H9 (cell line): Measurements from ENCODE around the gene SETD5. TPM values are rescaled to one million over a fixed set of nuclear protein-coding genes. Genes with fewer than 3 reads are reported as not detected.

Experiments
- DNase-seq: peaks from one replicate; pipeline ENCODE4 v3.0.0-alpha.2; 2017
- H2AFZ ChIP-seq: one replicate; pipeline ENCODE4 v1.6.1; 2013; ENCODE audit warnings: mild to moderate bottlenecking, low read length, control low read depth, moderate library complexity
- H2AK5ac ChIP-seq: 2 replicates; pipeline ENCODE4 v1.6.1; 2013; ENCODE audit warnings: low read length, control low read depth, mixed read lengths; ENCODE audit not compliant: insufficient read length
- H2BK120ac ChIP-seq: one replicate; pipeline ENCODE4 v1.6.1; 2013; ENCODE audit warnings: low read depth, mild to moderate bottlenecking, low read length, control low read depth, inconsistent platforms; ENCODE audit not compliant: poor library complexity, severe bottlenecking
- H2BK12ac ChIP-seq: 2 replicates; pipeline ENCODE4 v1.6.1; 2013; ENCODE audit warnings: low read length, control low read depth, mixed read lengths, low read depth; ENCODE audit not compliant: insufficient read length
- H2BK15ac ChIP-seq: 2 replicates; pipeline ENCODE4 v1.6.1; 2013; ENCODE audit warnings: low read depth, low read length, control low read depth
- H2BK20ac ChIP-seq: one replicate; pipeline ENCODE4 v1.6.1; 2013; ENCODE audit warnings: low read depth, mild to moderate bottlenecking, low read length, control low read depth, inconsistent platforms; ENCODE audit not compliant: poor library complexity, severe bottlenecking
- H2BK5ac ChIP-seq: 2 replicates; pipeline ENCODE4 v1.6.1; 2013; ENCODE audit warnings: low read length, control low read depth, mixed read lengths; ENCODE audit not compliant: insufficient read length
- H3K14ac ChIP-seq: 2 replicates; pipeline ENCODE4 v1.6.1; 2013; ENCODE audit warnings: low read length, control low read depth; ENCODE audit not compliant: insufficient read depth
- H3K18ac ChIP-seq: 2 replicates; pipeline ENCODE4 v1.6.1; 2013; ENCODE audit warnings: low read depth, mild to moderate bottlenecking, mixed read lengths, low read length, control low read depth; ENCODE audit not compliant: insufficient read length
- H3K23ac ChIP-seq: 2 replicates; pipeline ENCODE4 v1.6.1; 2013; ENCODE audit warnings: low read length, control low read depth, mixed read lengths, low read depth; ENCODE audit not compliant: insufficient read length
- H3K23me2 ChIP-seq: 2 replicates; pipeline ENCODE4 v1.6.1; 2013; ENCODE audit warnings: low read depth, mild to moderate bottlenecking, mixed read lengths, low read length, control low read depth; ENCODE audit not compliant: insufficient read length, poor library complexity, severe bottlenecking
- H3K27ac ChIP-seq: 2 replicates; pipeline ENCODE4 v1.5.1; 2013; ENCODE audit warnings: low read length, control low read depth, mixed read lengths, low read depth; ENCODE audit not compliant: insufficient read length
- H3K27me3 ChIP-seq: 2 replicates; pipeline ENCODE4 v1.6.1; 2013; ENCODE audit warnings: low read length, control low read depth, inconsistent platforms; ENCODE audit not compliant: insufficient read depth
- H3K4ac ChIP-seq: 2 replicates; pipeline ENCODE4 v1.6.1; 2013; ENCODE audit warnings: low read depth, mild to moderate bottlenecking, control low read depth, inconsistent platforms, low read length, moderate library complexity
- H3K4me1 ChIP-seq: 2 replicates; pipeline ENCODE4 v1.6.1; 2013; ENCODE audit warnings: low read length, control low read depth, inconsistent platforms; ENCODE audit not compliant: insufficient read depth
- H3K4me2 ChIP-seq: 2 replicates; pipeline ENCODE4 v1.6.1; 2013; ENCODE audit warnings: low read length, control low read depth, mixed read lengths; ENCODE audit not compliant: insufficient read length, insufficient read depth
- H3K56ac ChIP-seq: 2 replicates; pipeline ENCODE4 v1.6.1; 2013; ENCODE audit warnings: low read depth, mild to moderate bottlenecking, mixed read lengths, low read length, control low read depth; ENCODE audit not compliant: insufficient read length
- H3K79me1 ChIP-seq: 2 replicates; pipeline ENCODE4 v1.6.1; 2013; ENCODE audit warnings: low read depth, mild to moderate bottlenecking, moderate library complexity, low read length, control low read depth, inconsistent platforms; ENCODE audit not compliant: insufficient read depth, poor library complexity, severe bottlenecking
- H3K79me2 ChIP-seq: 2 replicates; pipeline ENCODE4 v1.6.1; 2013; ENCODE audit warnings: low read length, control low read depth, inconsistent platforms; ENCODE audit not compliant: insufficient read depth
- H3K9ac ChIP-seq: 2 replicates; pipeline ENCODE4 v1.6.1; 2013; ENCODE audit warnings: low read length, control low read depth, mixed read lengths; ENCODE audit not compliant: insufficient read length; ENCODE audit errors: extremely low read depth
- H3K9me3 ChIP-seq: one replicate; pipeline ENCODE4 v1.6.1; 2013; ENCODE audit warnings: low read depth, low read length, inconsistent platforms; ENCODE audit not compliant: control insufficient read depth
- H3T11ph ChIP-seq: one replicate; pipeline ENCODE4 v1.6.1; 2013; ENCODE audit warnings: mild to moderate bottlenecking, low read length, control low read depth, inconsistent platforms
- H4K20me1 ChIP-seq: one replicate; pipeline ENCODE4 v1.6.1; 2013; ENCODE audit not compliant: control insufficient read depth, insufficient read length, insufficient read depth
- H4K5ac ChIP-seq: 2 replicates; pipeline ENCODE4 v1.6.1; 2013; ENCODE audit warnings: low read depth, mild to moderate bottlenecking, mixed read lengths, low read length, control low read depth; ENCODE audit not compliant: insufficient read length
- H4K8ac ChIP-seq: replicated peaks from 2 replicates; pipeline ENCODE4 v1.6.1; 2013; ENCODE audit warnings: low read length, control low read depth, mixed read lengths, low read depth; ENCODE audit not compliant: insufficient read length
- H4K91ac ChIP-seq: 2 replicates; pipeline ENCODE4 v1.6.1; 2013; ENCODE audit warnings: low read depth, mild to moderate bottlenecking, moderate library complexity, mixed read lengths, low read length, control low read depth; ENCODE audit not compliant: insufficient read length
- H3K27ac Mint-ChIP-seq, 3 experiments: 2 replicates in 2 of 3; 3 replicates in 1 of 3; pipeline ENCODE4 v1.8.0; 2020 to 2021; ENCODE audit warnings: mixed read lengths in 3 of 3, mild to moderate bottlenecking in 1 of 3, moderate library complexity in 1 of 3
- H3K27me3 Mint-ChIP-seq: 2 replicates; pipeline ENCODE4 v1.8.0; 2021; ENCODE audit warnings: low read depth, mild to moderate bottlenecking, moderate library complexity, mixed read lengths
- H3K36me3 Mint-ChIP-seq, 3 experiments: 2 replicates in 2 of 3; 3 replicates in 1 of 3; pipeline ENCODE4 v1.8.0; 2020 to 2021; ENCODE audit warnings: low read depth in 3 of 3, mixed read lengths in 3 of 3; ENCODE audit not compliant: insufficient read depth in 1 of 3
- H3K4me1 Mint-ChIP-seq, 2 experiments: 2 replicates each; pipeline ENCODE4 v1.8.0; 2020; ENCODE audit warnings: mixed read lengths in 2 of 2
- H3K4me3 Mint-ChIP-seq, 2 experiments: 2 replicates in 1 of 2; 3 replicates in 1 of 2; pipeline ENCODE4 v1.8.0; 2020 to 2021; ENCODE audit warnings: mild to moderate bottlenecking in 2 of 2, mixed read lengths in 2 of 2, moderate library complexity in 1 of 2
- H3K9me3 Mint-ChIP-seq, 2 experiments: 2 replicates in 1 of 2; 3 replicates in 1 of 2; pipeline ENCODE4 v1.8.0; 2020; ENCODE audit warnings: mild to moderate bottlenecking in 2 of 2, mixed read lengths in 2 of 2, moderate library complexity in 1 of 2
- total RNA-seq: library from RNA; stranded (reverse); gene quantifications from 2 replicates; pipeline ENCODE4 v1.2.1, GENCODE V29; 2021
- TF ChIP-seq, protein P1 (sequence below): fragments of 200-600 bp; sonication (generic); conservative IDR thresholded peaks from 3 replicates; pipeline ENCODE4 v1.8.0; 2021; ENCODE audit warnings: antibody characterized with exemption, mild to moderate bottlenecking

Gene SETD5
- total RNA-seq, 1 experiment from 2014 or later: 207 TPM

DNA sequence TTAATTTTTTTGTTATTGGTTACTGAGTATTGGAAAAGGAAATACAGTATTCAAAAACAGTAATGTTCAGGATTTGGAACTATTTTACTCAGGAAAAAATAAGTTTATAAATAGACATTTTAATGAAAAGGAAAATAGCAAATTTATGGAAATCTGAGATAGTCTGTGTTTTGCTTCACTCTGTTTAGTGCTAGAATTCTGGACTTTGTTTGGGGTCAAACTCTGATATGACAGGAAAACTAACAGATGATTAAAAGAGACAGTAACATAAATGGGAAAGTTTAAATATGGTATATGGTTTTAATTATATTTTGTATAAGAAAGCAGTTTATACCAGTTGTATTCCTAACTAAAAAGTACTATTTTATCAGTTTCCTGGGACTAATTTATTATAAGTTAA lies 17.4 kb downstream of the SETD5 start:
- Histone ChIP-seq H4K91ac (no peak overlapping the region), H3K56ac (no peak overlapping the region), H3K23ac (no peak overlapping the region), H3K4ac (no peak overlapping the region), H3K79me2 (peaks cover 65% of the 10 kb centered on the region; the same call in 1 of the 2 replicates), H3K9me3 (no peaks in the 10 kb centered on the region), H3K4me1 (no peaks in the 10 kb centered on the region; the same call in 1 of the 2 replicates), H3K27me3 (no peaks in the 10 kb centered on the region), H2BK120ac (no peak overlapping the region), H2BK5ac (no peak overlapping the region), H3K27ac (no peak overlapping the region), H3K4me2 (no peak overlapping the region), H2BK12ac (no peak overlapping the region), H3K23me2 (no peaks in the 10 kb centered on the region), H3K9ac (no peak overlapping the region), H3K79me1 (no peaks in the 10 kb centered on the region), H2BK20ac (no peak overlapping the region), H3K14ac (no peak overlapping the region), H4K8ac (no peak overlapping the region), H2BK15ac (no peak overlapping the region), H2AFZ (no peak overlapping the region), H3K18ac (no peak overlapping the region), H4K20me1 (peaks cover 3% of the 10 kb centered on the region), H2AK5ac (no peak overlapping the region), H3T11ph (no peak overlapping the region), H4K5ac (no peak overlapping the region)
- Mint-ChIP-seq H3K27ac (no peak overlapping the region), H3K9me3 (no peaks in the 10 kb centered on the region), H3K4me1 (peaks cover 11 to 18% of the 10 kb centered on the region in 2 experiments), H3K36me3 (peaks cover 5 to 24% (median 11%) of the 10 kb centered on the region in 3 experiments; a peak in 6 of 7 replicates), H3K4me3 (no peak overlapping the region), H3K27me3 (no peaks in the 10 kb centered on the region)
- TF ChIP-seq, protein P1, sequence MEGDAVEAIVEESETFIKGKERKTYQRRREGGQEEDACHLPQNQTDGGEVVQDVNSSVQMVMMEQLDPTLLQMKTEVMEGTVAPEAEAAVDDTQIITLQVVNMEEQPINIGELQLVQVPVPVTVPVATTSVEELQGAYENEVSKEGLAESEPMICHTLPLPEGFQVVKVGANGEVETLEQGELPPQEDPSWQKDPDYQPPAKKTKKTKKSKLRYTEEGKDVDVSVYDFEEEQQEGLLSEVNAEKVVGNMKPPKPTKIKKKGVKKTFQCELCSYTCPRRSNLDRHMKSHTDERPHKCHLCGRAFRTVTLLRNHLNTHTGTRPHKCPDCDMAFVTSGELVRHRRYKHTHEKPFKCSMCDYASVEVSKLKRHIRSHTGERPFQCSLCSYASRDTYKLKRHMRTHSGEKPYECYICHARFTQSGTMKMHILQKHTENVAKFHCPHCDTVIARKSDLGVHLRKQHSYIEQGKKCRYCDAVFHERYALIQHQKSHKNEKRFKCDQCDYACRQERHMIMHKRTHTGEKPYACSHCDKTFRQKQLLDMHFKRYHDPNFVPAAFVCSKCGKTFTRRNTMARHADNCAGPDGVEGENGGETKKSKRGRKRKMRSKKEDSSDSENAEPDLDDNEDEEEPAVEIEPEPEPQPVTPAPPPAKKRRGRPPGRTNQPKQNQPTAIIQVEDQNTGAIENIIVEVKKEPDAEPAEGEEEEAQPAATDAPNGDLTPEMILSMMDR: no peak
- DNase-seq: no peak
